HG03064 (cell line): Measurements from ENCODE around the gene B9D2.
"Not testable (repeated sequence)": the region's sequence is repeated elsewhere in the genome, so short reads cannot be mapped to it uniquely, and the experiment has no call there.

ENCODE experiments used
- ATAC-seq: cut with Tn5 transposase; IDR thresholded peaks from one replicate; pipeline ENCODE4 v1.9.1; 2021; ENCODE audit warnings: low read depth; ENCODE audit not compliant: unreplicated experiment

B9D2 gene

DNA sequence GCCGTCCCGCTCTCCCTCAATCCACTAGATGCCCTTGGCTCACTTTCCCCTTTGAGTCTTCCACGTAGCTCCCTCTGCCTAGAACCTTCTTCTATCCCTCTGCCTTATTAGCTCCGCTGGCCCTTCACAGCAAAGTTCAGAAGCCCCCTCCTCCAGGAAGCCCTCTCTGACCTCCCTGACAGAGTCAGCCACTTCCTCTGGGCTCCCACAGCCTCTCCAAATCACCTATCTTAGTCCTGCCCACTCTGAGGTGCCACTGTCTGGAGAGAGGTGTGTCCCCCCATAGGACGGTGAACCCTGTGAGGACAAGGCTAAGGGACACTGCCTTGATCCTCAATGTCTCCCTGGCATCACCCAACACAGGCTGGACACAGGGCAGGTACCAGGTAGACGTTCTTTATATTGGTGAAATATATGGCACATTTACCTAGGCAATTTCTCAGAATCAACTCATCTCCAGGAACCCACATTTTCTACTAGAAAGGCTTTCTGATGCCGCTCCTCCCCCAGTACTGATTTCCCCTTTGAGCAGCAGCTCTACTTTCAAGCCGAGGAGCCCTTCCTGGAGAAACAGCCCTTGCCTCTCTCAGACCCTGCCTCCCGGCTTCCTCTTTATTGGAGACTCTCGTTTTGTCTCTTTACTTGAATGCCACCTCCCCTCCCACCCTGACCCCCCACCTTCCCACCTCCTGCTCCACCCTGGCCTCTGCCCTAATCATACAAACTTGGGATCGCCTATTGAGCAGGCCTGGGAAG is 6.8 kb downstream of the B9D2 start:
- no peak for ATAC-seq

DNA sequence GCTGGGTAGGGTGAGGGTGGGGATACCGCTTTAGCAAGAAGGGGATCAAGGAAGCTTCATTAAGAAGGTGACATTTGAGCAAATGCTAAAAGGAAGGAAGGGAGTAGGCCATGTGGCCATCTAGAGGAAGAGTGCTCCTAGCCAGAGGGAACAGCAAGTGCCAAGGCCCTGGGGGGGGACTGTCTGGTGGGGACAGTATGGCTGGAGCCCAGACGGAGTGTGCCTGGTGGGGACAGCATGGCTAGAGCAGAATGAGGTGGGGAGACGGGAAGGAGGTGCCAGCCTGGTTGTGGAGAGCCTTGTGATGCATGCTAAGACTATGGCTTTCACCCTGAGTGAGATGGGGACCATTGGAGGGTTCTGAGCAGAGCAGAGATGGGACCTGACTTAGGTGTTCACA is 8.1 kb downstream of the B9D2 start:
- ATAC-seq, result no peak

DNA sequence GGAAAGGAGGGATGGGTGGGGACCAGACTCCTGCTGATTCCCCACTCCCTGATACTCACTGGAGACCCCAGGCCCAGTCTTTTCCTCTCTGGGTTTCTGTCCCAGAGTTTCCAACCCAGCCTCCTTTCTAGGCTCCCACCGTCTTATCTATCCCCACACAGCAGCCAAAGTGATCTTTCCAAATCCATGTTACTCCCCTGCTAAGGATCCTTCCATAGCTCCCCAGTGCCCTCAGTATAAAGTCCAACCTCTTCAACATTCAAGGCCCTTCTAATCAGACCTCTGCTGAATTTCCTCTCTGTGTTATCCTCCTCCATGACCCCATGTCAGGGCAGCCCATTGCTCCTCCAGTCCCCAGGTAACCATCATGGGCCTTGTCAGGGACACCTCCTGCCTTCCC is 8.9 kb downstream of the B9D2 start:
- no peak for ATAC-seq

DNA sequence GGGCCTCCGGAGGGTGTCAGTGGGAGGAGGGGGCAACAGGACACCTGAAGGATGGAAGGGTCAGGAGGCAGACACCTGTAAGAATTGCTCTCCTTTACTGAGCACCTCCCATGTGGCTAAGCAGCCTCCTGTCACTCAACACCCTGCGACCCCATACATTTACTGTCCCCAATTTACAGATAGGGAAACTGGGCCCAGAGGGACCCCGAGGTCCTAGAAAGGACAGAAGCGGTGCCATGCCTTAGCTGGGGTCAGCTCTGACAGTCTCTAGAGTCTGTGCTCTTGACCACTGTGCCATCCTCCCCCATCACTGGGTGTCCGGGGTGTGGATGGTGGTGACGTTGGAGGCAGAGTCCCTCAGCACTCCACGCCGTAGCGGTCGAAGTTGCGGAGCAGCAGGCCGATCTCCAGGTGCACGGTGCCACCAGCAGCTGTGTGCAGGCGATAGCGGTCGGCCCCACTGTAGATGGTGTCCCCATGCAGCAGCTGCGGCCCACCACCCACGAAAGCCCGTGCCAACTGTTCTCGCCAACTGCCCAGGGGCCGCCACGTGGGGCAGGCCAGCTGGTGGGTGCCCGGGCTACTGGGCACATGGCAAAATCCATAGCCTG is 9.5 kb downstream of the B9D2 start:
- ATAC-seq, result no peak

DNA sequence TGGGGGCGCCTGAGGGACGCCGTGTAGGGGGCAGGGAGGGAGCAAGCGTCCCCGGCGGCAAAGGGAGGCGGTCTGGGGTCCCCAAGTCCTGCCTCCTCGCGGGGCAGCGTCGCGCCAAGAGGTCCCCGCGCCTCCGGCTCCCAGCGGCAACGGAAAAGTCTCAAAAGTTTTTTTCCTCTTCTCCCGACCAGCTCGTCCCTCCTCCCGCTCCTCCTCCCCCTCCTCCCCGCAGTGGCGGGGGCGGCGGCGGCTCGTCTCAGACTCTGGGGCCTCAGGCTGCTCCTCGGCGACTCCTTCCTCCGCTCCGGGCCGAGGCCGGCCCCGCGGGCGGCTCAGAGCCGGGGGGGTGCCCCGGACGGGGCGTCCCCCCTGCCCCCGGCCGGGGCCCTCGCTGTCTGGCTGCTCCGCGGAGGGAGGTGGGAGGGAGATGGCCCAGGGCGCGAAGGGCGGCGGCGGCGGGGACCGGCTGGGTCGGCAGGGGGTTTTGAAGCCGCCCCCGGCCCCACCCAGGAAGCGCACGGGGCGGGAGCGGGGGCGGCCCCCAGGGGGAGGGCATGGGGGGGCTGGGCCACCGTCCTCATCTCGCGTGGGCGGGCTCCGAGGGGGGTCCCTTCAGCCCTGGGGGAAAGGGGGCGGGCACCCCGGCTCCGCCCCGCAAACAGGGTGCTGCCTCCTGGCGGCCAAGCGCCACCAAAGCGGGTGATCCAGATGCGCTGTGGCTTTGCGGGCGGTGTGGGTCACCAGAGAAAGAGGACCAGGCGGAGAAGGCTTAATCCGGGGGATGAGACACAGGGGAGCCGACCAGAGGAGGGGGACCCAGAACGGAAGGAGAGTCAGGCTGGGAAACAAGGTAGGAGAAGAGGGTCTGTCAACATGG is 10.2 kb downstream of the B9D2 start, which contains the start of gene TGFB1:
Gene TGFB1, minus strand, starts transcription at position 457 of the 877 bp plus-strand sequence. CDS start 878 bp downstream, outside the sequence.
- ATAC-seq, result no peak

DNA sequence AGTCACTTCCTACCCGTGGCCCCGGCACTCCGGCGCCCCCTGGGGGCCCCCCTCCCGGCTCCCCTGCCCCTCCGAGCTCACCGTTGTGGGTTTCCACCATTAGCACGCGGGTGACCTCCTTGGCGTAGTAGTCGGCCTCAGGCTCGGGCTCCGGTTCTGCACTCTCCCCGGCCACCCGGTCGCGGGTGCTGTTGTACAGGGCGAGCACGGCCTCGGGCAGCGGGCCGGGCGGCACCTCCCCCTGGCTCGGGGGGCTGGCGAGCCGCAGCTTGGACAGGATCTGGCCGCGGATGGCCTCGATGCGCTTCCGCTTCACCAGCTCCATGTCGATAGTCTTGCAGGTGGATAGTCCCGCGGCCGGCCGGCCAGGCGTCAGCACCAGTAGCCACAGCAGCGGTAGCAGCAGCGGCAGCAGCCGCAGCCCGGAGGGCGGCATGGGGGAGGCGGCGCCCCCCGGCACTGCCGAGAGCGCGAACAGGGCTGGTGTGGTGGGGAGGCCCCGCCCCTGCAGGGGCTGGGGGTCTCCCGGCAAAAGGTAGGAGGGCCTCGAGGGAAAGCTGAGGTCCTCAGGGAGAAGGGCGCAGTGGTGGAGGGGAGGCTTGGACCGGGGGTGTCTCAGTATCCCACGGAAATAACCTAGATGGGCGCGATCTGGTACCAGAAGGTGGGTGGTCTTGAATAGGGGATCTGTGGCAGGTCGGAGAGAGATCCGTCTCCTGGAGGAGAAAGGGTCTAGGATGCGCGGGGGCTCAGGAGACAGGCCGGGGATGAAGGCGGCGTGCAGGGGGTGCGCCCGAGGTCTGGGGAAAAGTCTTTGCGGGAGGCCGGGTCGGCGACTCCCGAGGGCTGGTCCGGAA is 11.1 kb downstream of the B9D2 start:
- no peak for ATAC-seq

DNA sequence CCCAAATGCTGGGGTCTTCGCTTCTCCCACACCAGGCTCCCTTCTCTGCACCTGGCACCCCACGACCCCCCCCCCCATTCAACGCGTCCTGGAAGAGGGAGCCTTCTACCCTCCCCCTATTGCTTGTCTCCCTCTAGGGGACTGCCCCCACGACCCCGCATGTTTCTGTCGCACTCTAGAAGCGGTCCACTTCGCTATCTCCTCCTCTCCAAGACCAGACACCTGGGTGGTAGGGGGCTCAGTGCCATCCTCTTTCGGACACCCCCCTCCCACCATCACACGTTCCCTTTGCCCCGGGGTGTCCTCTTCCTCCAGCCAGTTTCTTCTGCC is 11.7 kb downstream of the B9D2 start:
- ATAC-seq, result no peak

DNA sequence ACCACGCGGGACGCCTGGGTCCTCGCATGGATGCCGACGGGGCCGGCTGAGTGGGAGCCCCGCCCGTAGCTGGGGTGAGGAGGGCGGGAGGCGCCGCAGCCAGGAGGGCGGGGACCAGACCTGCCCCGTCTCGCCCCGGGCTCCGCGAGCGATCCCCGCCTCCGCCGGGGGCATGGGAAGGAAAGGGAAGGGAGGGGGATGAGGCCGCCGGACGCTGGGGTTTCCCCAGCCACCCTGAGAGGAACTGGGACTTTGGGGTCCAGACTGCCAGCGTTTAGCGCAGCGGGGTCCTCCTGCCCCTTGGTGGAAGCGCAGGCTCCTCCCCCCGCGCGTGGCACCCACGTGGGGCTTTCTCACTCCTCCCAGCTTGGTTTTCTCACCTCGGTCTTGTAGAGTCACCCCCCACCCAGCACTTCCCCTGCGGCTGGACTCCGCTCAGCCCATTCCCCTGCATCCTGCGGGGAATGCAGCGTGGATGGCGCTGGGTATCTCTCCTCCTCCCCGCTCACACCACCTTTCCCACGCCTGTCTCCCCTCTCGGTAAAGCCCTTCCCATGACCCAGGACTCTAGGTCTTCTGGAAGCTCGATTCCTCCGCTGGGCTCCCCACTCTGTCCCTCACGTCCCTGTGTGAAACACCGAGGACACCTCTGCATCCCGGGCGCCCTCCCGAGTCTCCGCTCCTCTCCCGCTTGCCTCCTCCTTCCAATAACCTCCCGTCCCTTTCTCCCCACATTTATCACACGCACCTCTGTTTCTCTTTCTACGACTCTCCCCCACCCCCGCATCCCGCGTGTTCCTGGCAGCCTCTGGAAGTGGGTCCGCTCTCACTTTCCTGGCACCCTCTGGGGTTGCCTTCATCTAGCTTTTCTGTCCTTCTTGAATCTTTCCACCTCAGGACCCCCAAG is 12.4 kb downstream of the B9D2 start:
- ATAC-seq, result no peak

DNA sequence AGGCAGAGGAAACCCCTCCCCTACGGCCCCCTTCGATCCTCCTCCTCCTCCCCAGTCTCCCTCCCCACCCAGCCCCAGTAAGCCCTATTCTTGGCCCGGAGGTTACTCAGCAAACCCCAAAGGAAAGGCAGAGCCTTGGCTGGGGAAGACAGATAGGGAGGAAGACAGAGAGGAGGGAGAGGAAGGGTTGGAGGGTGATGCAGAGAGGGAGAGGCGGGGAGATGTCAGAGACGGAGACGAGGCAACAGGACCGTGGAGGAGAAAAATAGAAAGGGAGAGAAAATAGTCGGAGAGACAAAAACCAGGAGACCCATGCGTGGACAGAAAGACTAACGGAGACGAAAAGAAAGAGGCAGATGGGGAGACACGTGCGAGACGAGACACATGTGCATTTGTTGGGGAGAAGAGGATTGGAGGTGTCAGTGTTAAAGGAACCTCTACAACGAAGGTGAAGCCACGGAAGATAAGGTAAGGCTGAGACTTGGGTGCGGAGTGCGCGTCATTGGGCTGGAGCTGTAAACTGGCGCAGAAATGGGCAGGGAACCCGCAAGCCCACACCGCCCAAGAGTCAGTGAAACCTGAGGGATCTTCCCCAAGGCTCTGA is 13.1 kb downstream of the B9D2 start:
- no peak for ATAC-seq

DNA sequence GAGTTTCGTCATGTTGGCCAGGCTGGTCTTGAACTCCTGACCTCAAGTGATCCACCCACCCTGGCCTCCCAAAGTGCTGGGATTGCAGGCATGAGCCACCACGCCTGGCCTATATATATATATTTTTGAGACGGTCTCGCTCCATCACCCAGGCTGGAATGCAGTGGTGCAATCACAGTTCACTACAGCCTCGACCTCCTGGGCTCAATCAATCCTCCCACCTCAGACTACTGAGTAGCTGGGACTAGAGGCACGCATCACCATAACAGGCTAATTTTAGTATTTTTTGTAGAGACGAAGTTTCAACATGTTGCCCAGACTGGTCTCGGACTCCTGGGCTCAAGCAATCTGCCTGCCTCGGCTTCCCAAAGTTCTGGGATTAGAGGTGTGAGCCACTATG is 17.0 kb downstream of the B9D2 start:
- ATAC-seq, result not testable (repeated sequence)

DNA sequence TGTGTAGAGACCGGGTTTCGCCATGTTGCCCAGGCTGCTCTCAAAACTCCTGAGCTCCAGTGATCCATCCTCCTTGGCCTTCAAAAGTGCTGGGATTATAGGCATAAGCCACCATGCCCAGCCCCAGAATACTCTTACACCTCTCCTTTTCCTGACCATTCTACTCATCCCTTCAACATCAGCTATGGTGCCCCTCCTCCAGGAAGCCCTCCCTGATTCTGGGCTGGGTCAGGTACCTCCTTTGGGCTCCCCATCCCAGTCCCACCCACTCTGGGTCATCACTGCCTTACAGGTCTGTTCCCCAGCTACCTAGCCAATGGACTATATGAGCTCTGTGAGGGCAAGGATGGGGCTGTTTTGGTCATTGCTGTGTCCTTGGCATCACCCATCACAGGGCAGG is 19.8 kb downstream of the B9D2 start:
- no peak for ATAC-seq

DNA sequence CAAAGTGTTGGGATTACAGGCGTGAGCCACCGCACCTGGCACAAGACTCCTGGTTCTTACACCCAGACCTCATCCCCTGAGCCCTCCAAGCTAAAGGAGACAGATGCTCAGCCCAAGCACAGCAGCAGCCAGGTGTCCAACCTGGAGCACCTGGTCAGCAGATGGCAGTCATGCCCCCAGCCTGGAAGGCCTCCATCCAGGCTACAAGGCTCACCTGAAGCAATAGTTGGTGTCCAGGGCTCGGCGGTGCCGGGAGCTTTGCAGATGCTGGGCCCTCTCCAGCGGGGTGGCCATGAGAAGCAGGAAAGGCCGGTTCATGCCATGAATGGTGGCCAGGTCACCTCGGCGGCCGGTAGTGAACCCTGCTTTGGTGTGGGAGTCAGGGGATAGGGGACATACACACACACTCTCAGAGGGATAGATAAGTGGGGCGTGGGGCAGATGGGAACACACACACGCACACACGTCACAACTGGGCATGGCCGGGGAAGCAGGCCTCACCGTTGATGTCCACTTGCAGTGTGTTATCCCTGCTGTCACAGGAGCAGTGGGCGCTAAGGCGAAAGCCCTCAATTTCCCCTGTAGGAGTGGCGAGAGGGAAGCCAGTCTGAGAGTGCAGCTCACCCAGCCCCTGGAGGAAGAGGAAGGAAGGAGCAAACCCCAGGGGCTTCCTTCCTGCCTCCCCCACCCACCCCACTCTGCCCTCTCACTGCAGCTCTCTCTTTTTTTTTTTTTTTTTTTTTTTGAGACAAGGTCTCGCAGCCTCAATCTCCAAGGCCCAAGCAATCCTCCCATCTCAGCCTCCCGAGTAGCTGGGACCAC is 22.1 kb downstream of the B9D2 start:
- ATAC-seq, result no peak

DNA sequence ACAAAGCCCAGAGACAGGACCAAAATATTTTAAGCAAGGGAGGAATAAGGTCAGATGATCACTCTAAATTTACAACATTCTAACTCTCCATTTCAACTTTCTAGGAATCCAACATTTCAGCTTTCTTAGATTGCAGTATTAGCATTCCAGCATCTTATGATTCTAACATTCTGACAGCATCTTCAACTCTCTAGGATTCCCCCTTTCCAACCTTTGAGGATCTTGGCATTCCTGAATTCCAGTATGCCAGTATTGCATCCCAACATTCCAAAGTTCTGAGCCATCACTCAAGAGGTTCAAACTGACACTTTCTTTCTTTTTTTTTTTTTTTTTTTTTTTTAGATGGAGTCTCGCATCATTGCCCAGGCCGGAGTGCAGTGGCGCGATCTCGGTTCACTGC is 24.0 kb downstream of the B9D2 start:
- ATAC-seq, result no peak

DNA sequence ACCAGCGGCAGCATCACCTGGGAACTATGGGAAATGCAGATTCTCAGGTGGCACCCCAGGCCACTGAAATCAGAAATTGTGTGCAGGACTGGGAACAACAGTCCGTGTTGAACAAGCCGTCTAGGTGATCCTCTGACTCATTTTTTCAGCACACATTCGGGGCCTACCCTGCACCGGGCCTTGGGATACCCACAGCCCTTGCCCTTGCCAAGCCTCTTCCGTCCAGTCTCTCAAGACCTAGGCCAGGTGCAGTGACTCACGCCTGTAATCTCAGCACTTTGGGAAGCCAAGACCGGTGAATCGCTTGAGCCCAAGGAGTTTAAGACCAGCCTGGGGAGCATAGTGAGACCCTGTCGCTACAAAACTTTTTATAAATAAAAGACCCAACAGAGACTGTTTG is 28.5 kb downstream of the B9D2 start:
- ATAC-seq, result no peak

DNA sequence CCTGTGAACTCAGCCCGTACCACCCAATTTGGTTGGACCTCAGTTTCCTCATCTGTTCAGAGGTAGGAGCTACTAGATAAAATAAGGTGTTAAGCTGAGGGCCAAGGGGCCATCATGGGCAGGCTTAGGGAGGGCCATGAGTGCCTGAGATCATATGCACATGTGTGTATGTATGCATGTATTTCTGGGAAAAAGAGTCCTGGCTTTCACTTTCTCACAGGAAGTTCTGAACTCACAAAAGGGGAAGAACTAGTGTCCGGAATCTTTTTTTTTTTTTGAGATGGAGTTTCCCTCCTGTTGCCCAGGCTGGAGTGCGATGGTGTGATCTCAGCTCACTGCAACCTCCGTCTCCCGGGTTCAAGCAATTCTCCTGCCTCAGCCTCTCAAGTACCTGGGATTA is 29.2 kb downstream of the B9D2 start:
- ATAC-seq, result no peak

DNA sequence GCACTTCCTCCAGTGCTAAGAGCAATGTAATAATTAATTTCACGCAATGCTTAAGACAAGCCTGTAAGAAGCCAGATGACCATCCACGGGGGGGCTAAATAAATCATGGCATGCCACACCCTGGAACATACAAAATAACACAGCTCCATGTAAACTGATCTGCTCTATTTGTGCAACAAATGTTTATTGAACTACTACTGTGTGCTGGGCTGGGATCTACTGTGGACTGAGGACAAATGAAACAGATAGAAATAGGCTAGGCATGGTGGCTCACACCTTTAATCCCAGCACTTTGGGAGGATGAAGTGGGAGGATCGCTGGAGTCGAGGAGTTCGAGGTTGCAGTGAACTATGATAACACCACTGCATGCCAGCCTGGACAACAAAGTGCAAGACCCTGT is 31.5 kb downstream of the B9D2 start:
- no peak for ATAC-seq

DNA sequence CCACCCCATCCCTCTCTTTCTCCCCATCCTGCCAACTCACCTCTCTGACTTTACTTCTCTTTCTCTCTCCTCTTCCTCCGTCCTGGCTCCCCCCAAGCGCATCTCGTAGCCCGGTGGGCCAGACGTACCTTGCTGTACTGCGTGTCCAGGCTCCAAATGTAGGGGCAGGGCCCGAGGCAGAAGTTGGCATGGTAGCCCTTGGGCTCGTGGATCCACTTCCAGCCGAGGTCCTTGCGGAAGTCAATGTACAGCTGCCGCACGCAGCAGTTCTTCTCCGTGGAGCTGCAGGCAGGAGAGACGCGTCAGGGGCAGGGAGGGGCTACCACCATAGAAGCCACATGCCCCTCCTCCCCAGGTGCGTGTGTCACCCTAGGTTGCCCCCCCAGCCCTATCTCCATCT is 31.9 kb downstream of the B9D2 start:
- ATAC-seq, result no peak

DNA sequence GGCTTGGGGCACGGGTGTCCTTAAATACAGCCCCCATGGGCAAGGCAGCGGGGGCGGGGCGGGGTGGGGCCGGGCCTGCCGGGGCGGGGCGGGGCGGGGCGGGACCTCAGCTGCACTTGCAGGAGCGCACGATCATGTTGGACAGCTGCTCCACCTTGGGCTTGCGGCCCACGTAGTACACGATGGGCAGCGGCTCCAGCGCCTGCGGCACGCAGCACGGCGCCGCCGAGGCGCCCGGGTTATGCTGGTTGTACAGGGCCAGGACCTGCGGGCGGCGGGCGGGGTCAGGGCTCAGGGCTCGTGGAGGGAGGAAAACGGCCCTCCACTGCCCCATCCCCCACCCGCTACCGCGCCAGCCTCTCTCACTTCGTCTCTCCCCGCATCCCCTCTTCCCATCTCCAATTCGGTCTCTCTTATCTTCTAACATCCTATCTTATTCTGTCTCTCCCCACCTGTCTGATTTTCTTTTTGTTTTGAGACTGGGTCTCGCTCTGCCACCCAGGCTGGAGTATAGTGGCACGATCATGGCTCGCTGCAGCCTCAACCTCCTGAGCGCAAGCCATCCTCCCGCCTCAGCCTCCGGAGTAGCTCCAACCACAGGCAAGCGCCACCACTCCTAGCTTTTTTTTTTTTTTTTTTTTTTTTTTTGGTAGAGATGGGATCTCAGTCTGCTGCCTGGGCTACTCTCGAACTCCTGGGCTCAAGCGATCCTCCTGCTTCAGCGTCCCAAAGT is 32.8 kb downstream of the B9D2 start:
- ATAC-seq, result no peak
